DOHH2 (cell line): ENCODE measurements around the gene TUBA4B.

Experiments
- H3F3A ChIP-seq: fragments of 200-600 bp; sonication (generic), shearing (Covaris generic); 2 replicates; pipeline ENCODE4 v1.6.0; 2016; ENCODE audit warnings: antibody characterized with exemption, mild to moderate bottlenecking; ENCODE audit not compliant: control insufficient read depth, insufficient read depth
- H3K27ac ChIP-seq: fragments of 200-600 bp; sonication (generic); 2 replicates; pipeline ENCODE4 v1.5.1; 2014; ENCODE audit warnings: low read depth, mild to moderate bottlenecking, low read length, moderate library complexity
- H3K27me3 ChIP-seq: fragments of 200-600 bp; sonication (generic); 2 replicates; pipeline ENCODE4 v1.6.1; 2014; ENCODE audit warnings: mild to moderate bottlenecking, low read length, mixed read lengths; ENCODE audit not compliant: control insufficient read depth
- H3K36me3 ChIP-seq: fragments of 200-600 bp; sonication (generic); 2 replicates; pipeline ENCODE4 v1.6.1; 2014; ENCODE audit warnings: mild to moderate bottlenecking, low read length, moderate library complexity, mixed read lengths; ENCODE audit not compliant: control insufficient read depth
- H3K4me1 ChIP-seq: fragments of 200-600 bp; sonication (generic); 2 replicates; pipeline ENCODE4 v1.6.1; 2014; ENCODE audit warnings: mild to moderate bottlenecking, low read length, mixed read lengths; ENCODE audit not compliant: control insufficient read depth
- H3K4me2 ChIP-seq: fragments of 200-600 bp; sonication (generic); 2 replicates; pipeline ENCODE4 v1.6.0; 2014; ENCODE audit warnings: mild to moderate bottlenecking, low read length, moderate library complexity
- H3K4me3 ChIP-seq: fragments of 200-600 bp; sonication (generic); 2 replicates; pipeline ENCODE4 v1.5.1; 2014; ENCODE audit warnings: mild to moderate bottlenecking, low read length, mixed read lengths
- H3K79me2 ChIP-seq: fragments of 200-600 bp; sonication (generic); 2 replicates; pipeline ENCODE4 v1.6.1; 2014; ENCODE audit warnings: mild to moderate bottlenecking, low read length, mixed read lengths; ENCODE audit not compliant: control insufficient read depth
- H3K9me2 ChIP-seq: fragments of 200-600 bp; sonication (generic); replicated peaks from 2 replicates; pipeline ENCODE4 v1.6.1; 2014; ENCODE audit warnings: mild to moderate bottlenecking, low read length, mixed read lengths; ENCODE audit not compliant: control insufficient read depth
- H3K9me3 ChIP-seq: fragments of 200-600 bp; sonication (generic); 2 replicates; pipeline ENCODE4 v1.6.1; 2014; ENCODE audit warnings: antibody characterized with exemption, low read length, mixed read lengths; ENCODE audit not compliant: control insufficient read depth, insufficient read depth
- H4K20me1 ChIP-seq: fragments of 200-600 bp; sonication (generic); 2 replicates; pipeline ENCODE4 v1.6.0; 2014; ENCODE audit warnings: low read depth, mild to moderate bottlenecking, antibody characterized with exemption, low read length, moderate library complexity; ENCODE audit not compliant: control insufficient read depth, insufficient read depth
- CTCF ChIP-seq: fragments of 200-600 bp; sonication (generic); IDR thresholded peaks from one replicate; pipeline ENCODE4 v1.5.1; 2014; ENCODE audit warnings: antibody characterized with exemption, mild to moderate bottlenecking, low read depth, low read length; ENCODE audit not compliant: poor library complexity, severe bottlenecking
- EZH2phosphoT487 ChIP-seq: fragments of 200-600 bp; sonication (generic); IDR thresholded peaks from 2 replicates; pipeline ENCODE4 v1.6.1; 2017; ENCODE audit warnings: borderline replicate concordance, mild to moderate bottlenecking, antibody characterized with exemption, low read length, moderate library complexity, mixed read lengths

TUBA4B gene

GRCh38 chr2:219294356-219295351, 41.6 kb downstream of the TUBA4B start:
- H3K27me3 ChIP-seq = peaks cover 9% of the 10 kb centered on the region
- peak overlapping the region; percentile 62 for H3K4me2 ChIP-seq
- H3K27ac ChIP-seq = peak overlapping the region; percentile 22; the same call in 1 of the 2 replicates
- peak; percentile 97 for TF ChIP-seq CTCF
- TF ChIP-seq EZH2phosphoT487 = no peak
- peaks cover 22% of the 10 kb centered on the region for H3K4me1 ChIP-seq
- no peaks in the 10 kb centered on the region for H3K79me2 ChIP-seq
- H3F3A ChIP-seq = peaks cover 2% of the 10 kb centered on the region; the same call in 1 of the 2 replicates
- no peaks in the 10 kb centered on the region for H4K20me1 ChIP-seq
- no peaks in the 10 kb centered on the region for H3K9me3 ChIP-seq
- no peaks in the 10 kb centered on the region for H3K36me3 ChIP-seq
- peak overlapping the region; percentile 79 for H3K4me3 ChIP-seq
- no peaks in the 10 kb centered on the region for H3K9me2 ChIP-seq

GRCh38 chr2:219296142-219296541, 43.1 kb downstream of the TUBA4B start:
- Histone ChIP-seq H3K4me2 (no peak overlapping the region), H3F3A (peaks cover 2% of the 10 kb centered on the region; the same call in 1 of the 2 replicates), H3K4me3 (no peak overlapping the region), H3K9me3 (no peaks in the 10 kb centered on the region), H3K79me2 (no peaks in the 10 kb centered on the region), H4K20me1 (no peaks in the 10 kb centered on the region), H3K36me3 (no peaks in the 10 kb centered on the region), H3K27ac (no peak overlapping the region), H3K9me2 (no peaks in the 10 kb centered on the region), H3K4me1 (peaks cover 22% of the 10 kb centered on the region), H3K27me3 (peaks cover 23% of the 10 kb centered on the region)
- TF ChIP-seq EZH2phosphoT487 (no peak), CTCF (no peak)

- no peak for TF ChIP-seq EZH2phosphoT487
- TF ChIP-seq CTCF = no peak
- H3K27me3 ChIP-seq = peaks cover 30% of the 10 kb centered on the region
Measured at GRCh38 chr2:219296631-219297391, 43.8 kb downstream of the TUBA4B start.

More at GRCh38 chr2:219296631-219297391, 43.8 kb downstream of the TUBA4B start:
- Histone ChIP-seq H4K20me1 (no peaks in the 10 kb centered on the region), H3K36me3 (no peaks in the 10 kb centered on the region), H3K27ac (no peak overlapping the region), H3K4me3 (no peak overlapping the region), H3K9me3 (no peaks in the 10 kb centered on the region), H3K4me2 (no peak overlapping the region), H3K9me2 (no peaks in the 10 kb centered on the region), H3K4me1 (peaks cover 22% of the 10 kb centered on the region), H3F3A (peaks cover 2% of the 10 kb centered on the region; the same call in 1 of the 2 replicates), H3K79me2 (no peaks in the 10 kb centered on the region)
